ENCODE data around the gene SMARCB1.

The SMARCB1 gene

GRCh38 chr22:23754220-23754919 lies 32.4 kb upstream of the SMARCB1 start, which contains the start of gene VPREB3:
VPREB3 (minus strand) TSS chr22:23754425; CDS start chr22:23754363, 62 bp downstream.
- DNase-seq (ENCODE audit: extremely low read depth, low read depth): no peak

GRCh38 chr22:23754980-23755636 lies 31.7 kb upstream of the SMARCB1 start:
- DNase-seq (ENCODE audit: extremely low read depth, low read depth): no peak
- no peak for TF ChIP-seq CTCF (IDR thresholded peaks at IDR 0.05; ENCODE audit: low read depth, low read length)

More at GRCh38 chr22:23754220-23754919, 32.4 kb upstream of the SMARCB1 start, which contains the start of gene VPREB3:
- no peak for TF ChIP-seq CTCF (IDR thresholded peaks at IDR 0.05; ENCODE audit: low read depth, low read length)

GRCh38 chr22:23755711-23756110 lies 31.1 kb upstream of the SMARCB1 start:
- DNase-seq (ENCODE audit: extremely low read depth, low read depth): no peak
- TF ChIP-seq CTCF (IDR thresholded peaks at IDR 0.05; ENCODE audit: low read depth, low read length): no peak

- no peak for TF ChIP-seq CTCF (IDR thresholded peaks at IDR 0.05; ENCODE audit: low read depth, low read length)
These were observed 29.9 kb upstream of the SMARCB1 start for GRCh38 chr22:23756891-23757290.

GRCh38 chr22:23759566-23759965 lies 27.2 kb upstream of the SMARCB1 start:
- no peak for TF ChIP-seq CTCF (IDR thresholded peaks at IDR 0.05; ENCODE audit: low read depth, low read length)
- no peak for DNase-seq (ENCODE audit: extremely low read depth, low read depth)

More at GRCh38 chr22:23756891-23757290, 29.9 kb upstream of the SMARCB1 start:
- no peak for DNase-seq (ENCODE audit: extremely low read depth, low read depth)

GRCh38 chr22:23760056-23760455 lies 26.7 kb upstream of the SMARCB1 start:
- no peak for TF ChIP-seq CTCF (IDR thresholded peaks at IDR 0.05; ENCODE audit: low read depth, low read length)
- DNase-seq (ENCODE audit: extremely low read depth, low read depth): no peak

Data from AG09319 (cell line).